ENCODE data around the gene TAPBP. TPM values are rescaled to one million over a fixed set of nuclear protein-coding genes. Genes with fewer than 3 reads are reported as not detected.
"Not testable (repeated sequence)": the region's sequence is repeated elsewhere in the genome, so short reads cannot be mapped to it uniquely, and the experiment has no call there.

TAPBP gene
- total and polyA plus RNA-seq, 3 experiments from 2014 or later, result 211 to 500 (median 213) TPM

DNA sequence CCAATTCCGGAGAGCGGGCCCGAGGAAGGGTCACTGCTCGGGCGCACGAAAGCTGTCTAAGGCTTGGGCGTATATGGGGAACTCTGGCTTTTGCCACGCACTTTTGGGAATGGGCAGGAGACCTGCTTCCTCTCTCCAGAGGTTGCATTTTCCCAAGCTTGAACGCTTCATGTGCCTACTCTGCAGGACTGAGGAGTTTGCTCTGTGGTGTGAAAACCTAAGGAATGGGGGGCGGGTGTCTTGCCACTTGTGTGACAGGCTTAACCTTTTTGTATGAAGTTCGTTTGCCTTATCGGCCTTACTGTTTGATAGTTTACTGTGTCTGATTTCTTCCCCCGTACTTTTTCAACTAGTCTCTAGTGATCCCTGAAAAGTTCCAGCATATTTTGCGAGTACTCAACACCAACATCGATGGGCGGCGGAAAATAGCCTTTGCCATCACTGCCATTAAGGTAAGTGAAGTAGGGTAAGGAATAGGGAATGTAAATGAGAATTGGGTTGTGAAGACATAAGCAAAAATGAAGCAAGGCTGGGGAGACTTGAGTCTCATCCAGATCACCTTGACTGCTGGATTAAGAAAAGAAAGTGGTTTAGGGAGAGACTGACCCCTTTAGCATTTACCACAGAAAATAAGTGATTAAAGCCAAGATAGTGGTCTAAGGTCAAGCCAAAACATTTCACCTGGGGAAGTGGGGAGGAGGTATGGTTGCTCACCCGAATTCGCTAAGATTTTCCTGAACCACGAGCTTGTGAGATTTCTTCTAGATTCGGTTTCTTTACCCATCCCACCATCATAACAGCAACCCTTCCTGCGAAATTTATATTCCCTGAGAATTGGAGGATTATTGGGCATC lies 41.4 kb downstream of the TAPBP start:
- peaks cover 51% of the 10 kb centered on the region for H3K4me1 ChIP-seq (ENCODE audit: insufficient read depth, low read length)
- peaks cover 44% of the 10 kb centered on the region for H3K36me3 ChIP-seq (ENCODE audit: insufficient read depth, low read length)
- peak overlapping the region; percentile 92 for H3K27ac ChIP-seq (ENCODE audit: low read depth, low read length)
- Mint-ChIP-seq H3K4me3 (peak overlapping the region; percentile 98 to 100 (median 99)), H3K27me3 (no peaks in the 10 kb centered on the region), H3K36me3 (peaks cover 0 to 84% (median 21%) of the 10 kb centered on the region in 3 donors), H3K27ac (peak overlapping the region; percentile 98 to 100 (median 99)), H3K4me1 (peaks cover 63 to 81% (median 74%) of the 10 kb centered on the region in 3 donors), H3K9me3 (no peaks in the 10 kb centered on the region)
- POLR2A ChIA-PET, result interaction anchor here (0.6 to 3.4 kb wide), 17 partner anchors 10 to 308 kb away, joined by 3 to 43 read pairs (median 5); partner anchors contain the start of genes BAK1, CUTA, PFDN6 and RGL2
- DNase-seq, result no peak
- peak overlapping the region; percentile 79 for H3K4me3 ChIP-seq (ENCODE audit: low read length)
- no peaks in the 10 kb centered on the region for H3K9me3 ChIP-seq (ENCODE audit: low read length)
- CTCF ChIA-PET, result interaction anchor here (1.0 to 4.6 kb wide), 13 partner anchors 10 to 299 kb away, joined by 3 to 33 read pairs (median 5); partner anchors contain the start of genes PFDN6, WDR46 and ZBTB22
- no peaks in the 10 kb centered on the region for H3K27me3 ChIP-seq (ENCODE audit: insufficient read depth, low read length, poor library complexity, severe bottlenecking)

DNA sequence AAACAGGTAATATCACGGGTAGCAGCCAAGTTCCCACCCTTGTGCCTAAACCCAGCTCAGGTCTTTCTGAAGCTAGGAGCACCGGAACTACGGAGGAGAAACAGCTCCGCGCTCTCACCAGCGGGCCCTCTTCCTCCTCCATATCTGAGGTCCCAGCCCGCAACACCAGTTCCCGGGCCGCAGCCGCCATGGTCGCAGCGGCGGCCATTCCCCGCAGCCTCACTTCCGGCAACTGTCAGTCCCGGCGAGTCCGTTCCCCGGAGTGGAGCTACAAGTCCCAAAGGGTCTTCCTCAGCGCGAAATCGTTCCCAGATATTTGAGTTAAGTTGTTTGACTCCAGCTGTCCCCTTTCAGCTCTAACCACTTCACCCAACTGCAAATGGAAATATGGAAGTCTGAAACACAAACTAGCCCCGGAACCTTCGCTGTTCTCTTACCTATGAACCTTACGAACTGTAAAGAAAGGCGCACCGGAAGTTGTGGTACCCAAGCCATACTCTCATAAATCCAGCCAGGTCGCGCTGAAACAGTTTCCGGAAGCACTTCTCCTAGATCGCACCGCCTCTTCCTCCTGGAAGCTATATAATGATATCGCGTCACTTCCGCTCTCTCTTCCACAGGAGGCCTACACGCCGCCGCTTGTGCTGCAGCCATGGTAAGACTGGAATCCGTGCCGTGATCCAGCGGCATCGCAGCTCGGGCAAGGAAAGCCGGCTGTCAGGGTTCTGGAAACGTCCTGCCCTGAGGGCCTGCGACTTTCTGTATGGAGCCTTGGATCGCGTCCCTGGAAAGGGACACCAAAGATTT lies 42.2 kb downstream of the TAPBP start, which contains the start of the genes RPS18 and VPS52:
Gene RPS18 (plus strand): TSS at position 608 of the 807 bp plus-strand sequence. CDS start 45 bp downstream, at position 653.
Gene VPS52 (minus strand): TSS at position 409 of the 807 bp plus-strand sequence. CDS start 201 bp downstream, at position 208.
- Mint-ChIP-seq H3K27ac (peak within 1 kb of the TSS; percentile 98 to 100 (median 99)), H3K36me3 (peaks cover 0 to 88% (median 21%) of the 10 kb centered on the region in 3 donors), H3K4me3 (peak within 1 kb of the TSS; percentile 98 to 100 (median 99)), H3K9me3 (no peaks in the 10 kb centered on the region), H3K27me3 (no peaks in the 10 kb centered on the region), H3K4me1 (peaks cover 61 to 75% (median 73%) of the 10 kb centered on the region in 3 donors)
- peak within 1 kb of the TSS; percentile 79 for H3K4me3 ChIP-seq (ENCODE audit: low read length)
- peak within 1 kb of the TSS; percentile 92 for H3K27ac ChIP-seq (ENCODE audit: low read depth, low read length)
- ChIA-PET CTCF (interaction anchor here (1.0 to 4.6 kb wide), 14 partner anchors 9 to 298 kb away, joined by 3 to 33 read pairs (median 4); partner anchors contain the start of genes PFDN6, WDR46 and ZBTB22), POLR2A (interaction anchor here (0.6 to 3.4 kb wide), 19 partner anchors 11 to 308 kb away, joined by 3 to 43 read pairs (median 4); partner anchors contain the start of genes BAK1, CUTA, PFDN6 and RGL2)
- H3K4me1 ChIP-seq (ENCODE audit: insufficient read depth, low read length), result peaks cover 49% of the 10 kb centered on the region
- H3K36me3 ChIP-seq (ENCODE audit: insufficient read depth, low read length), result peaks cover 51% of the 10 kb centered on the region
- H3K9me3 ChIP-seq (ENCODE audit: low read length), result no peaks in the 10 kb centered on the region
- no peaks in the 10 kb centered on the region for H3K27me3 ChIP-seq (ENCODE audit: insufficient read depth, low read length, poor library complexity, severe bottlenecking)
- DNase-seq, result peak; percentile 83 to 97 (median 94)

DNA sequence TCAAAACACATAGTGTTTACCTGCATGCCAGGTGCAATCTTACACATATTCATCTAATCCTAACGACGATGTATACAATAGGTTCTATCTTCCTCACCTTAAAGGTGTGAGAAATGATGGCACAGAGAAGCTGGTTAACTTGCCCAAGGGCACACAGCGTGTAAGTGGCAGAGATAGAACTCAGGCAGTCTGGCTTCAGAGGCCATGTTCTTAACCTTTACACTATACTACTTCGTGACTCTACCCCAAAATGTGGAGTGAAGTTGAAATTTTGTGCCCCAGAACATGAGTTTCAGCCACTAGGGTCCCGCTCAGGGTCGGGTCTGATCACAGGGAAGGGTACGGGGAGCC lies 42.8 kb downstream of the TAPBP start:
- H3K27me3 Mint-ChIP-seq, result no peaks in the 10 kb centered on the region
- peak overlapping the region; percentile 98 to 100 (median 99) for H3K4me3 Mint-ChIP-seq
- H3K4me3 ChIP-seq (ENCODE audit: low read length), result peak overlapping the region; percentile 79
- no peak for DNase-seq
- H3K36me3 Mint-ChIP-seq, result peaks cover 4 to 88% (median 23%) of the 10 kb centered on the region in 3 donors
- H3K27ac Mint-ChIP-seq, result peak overlapping the region; percentile 98 to 100 (median 99)
- peaks cover 43% of the 10 kb centered on the region for H3K4me1 ChIP-seq (ENCODE audit: insufficient read depth, low read length)
- no peaks in the 10 kb centered on the region for H3K9me3 ChIP-seq (ENCODE audit: low read length)
- H3K27ac ChIP-seq (ENCODE audit: low read depth, low read length), result peak overlapping the region; percentile 92
- POLR2A ChIA-PET, result interaction anchor here (0.8 to 3.4 kb wide), 14 partner anchors 18 to 309 kb away, joined by 3 to 43 read pairs (median 5); partner anchors contain the start of genes BAK1, CUTA, PFDN6 and RGL2
- no peaks in the 10 kb centered on the region for H3K9me3 Mint-ChIP-seq
- H3K36me3 ChIP-seq (ENCODE audit: insufficient read depth, low read length), result peaks cover 51% of the 10 kb centered on the region
- H3K4me1 Mint-ChIP-seq, result peaks cover 57 to 70% (median 67%) of the 10 kb centered on the region in 3 donors
- no peaks in the 10 kb centered on the region for H3K27me3 ChIP-seq (ENCODE audit: insufficient read depth, low read length, poor library complexity, severe bottlenecking)
- CTCF ChIA-PET, result interaction anchor here (1.1 to 4.6 kb wide), 12 partner anchors 9 to 297 kb away, joined by 3 to 33 read pairs (median 4); partner anchors contain the start of genes PFDN6 and WDR46

DNA sequence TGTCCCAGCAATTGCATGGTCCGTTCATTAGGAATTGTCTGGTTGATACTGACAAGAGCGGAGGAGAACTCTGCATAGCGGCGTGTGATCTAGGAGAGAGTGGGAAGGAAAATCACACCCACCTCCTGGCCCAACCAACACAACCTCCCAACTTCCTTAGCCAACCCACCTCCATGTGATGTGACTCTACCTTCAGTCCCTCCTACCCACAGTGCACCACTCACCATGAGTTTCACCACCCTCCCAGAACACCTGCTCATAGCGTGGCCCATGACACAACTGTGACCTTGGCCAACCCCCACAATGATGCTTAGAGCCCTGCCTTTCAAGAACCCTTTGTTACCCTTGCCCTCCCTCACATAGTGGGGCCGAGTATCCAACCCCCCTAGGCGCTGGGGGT lies 49.9 kb downstream of the TAPBP start:
- no peak overlapping the region for H3K4me3 ChIP-seq (ENCODE audit: low read length)
- POLR2A ChIA-PET, result interaction anchor here (1.0 kb wide), 1 partner anchor 15 kb away, joined by 3 read pairs; no protein-coding TSS in a partner anchor
- peaks cover 63% of the 10 kb centered on the region for H3K36me3 ChIP-seq (ENCODE audit: insufficient read depth, low read length)
- no peak for DNase-seq
- H3K27me3 Mint-ChIP-seq, result no peaks in the 10 kb centered on the region
- peak overlapping the region in 1 of 8 donors; percentile 68 for H3K27ac Mint-ChIP-seq
- no peaks in the 10 kb centered on the region for H3K4me1 ChIP-seq (ENCODE audit: insufficient read depth, low read length)
- no peaks in the 10 kb centered on the region for H3K9me3 Mint-ChIP-seq
- peaks cover 7 to 90% (median 24%) of the 10 kb centered on the region in 3 donors for H3K36me3 Mint-ChIP-seq
- H3K4me1 Mint-ChIP-seq, result peaks cover 0 to 8% (median 4%) of the 10 kb centered on the region in 3 donors
- no peak overlapping the region for H3K4me3 Mint-ChIP-seq
- H3K9me3 ChIP-seq (ENCODE audit: low read length), result no peaks in the 10 kb centered on the region
- CTCF ChIA-PET, result interaction anchor here (0.8 to 1.7 kb wide), 2 partner anchors 9 to 15 kb away, joined by 3 to 6 read pairs; no protein-coding TSS in a partner anchor
- H3K27me3 ChIP-seq (ENCODE audit: insufficient read depth, low read length, poor library complexity, severe bottlenecking), result no peaks in the 10 kb centered on the region
- H3K27ac ChIP-seq (ENCODE audit: low read depth, low read length), result no peak overlapping the region

DNA sequence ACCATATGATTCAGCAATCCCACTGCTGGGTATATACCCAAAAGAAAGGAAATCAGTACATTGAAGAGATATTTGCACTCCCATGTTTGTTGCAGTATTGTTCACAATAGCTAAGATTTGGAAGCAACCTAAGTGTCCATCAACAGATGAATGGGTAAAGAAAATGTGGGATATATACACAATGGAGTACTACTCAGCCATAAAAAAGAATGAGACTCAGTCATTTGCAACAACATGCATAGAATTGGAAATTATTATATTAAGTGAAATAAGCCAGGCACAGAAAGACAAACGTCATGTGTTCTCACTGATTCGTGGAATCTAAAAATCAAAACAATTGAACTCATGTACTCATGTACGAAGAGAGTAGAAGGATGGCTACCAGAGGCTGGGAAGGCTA lies 51.4 kb downstream of the TAPBP start:
- H3K4me3 ChIP-seq (ENCODE audit: low read length); H3K4me3 Mint-ChIP-seq; H3K4me1 ChIP-seq (ENCODE audit: insufficient read depth, low read length); H3K27me3 ChIP-seq (ENCODE audit: insufficient read depth, low read length, poor library complexity, severe bottlenecking); DNase-seq; H3K9me3 Mint-ChIP-seq; H3K4me1 Mint-ChIP-seq; H3K27ac ChIP-seq (ENCODE audit: low read depth, low read length); H3K27me3 Mint-ChIP-seq; H3K9me3 ChIP-seq (ENCODE audit: low read length): not testable (repeated sequence)
- peaks cover 7 to 82% (median 19%) of the 10 kb centered on the region in 3 donors for H3K36me3 Mint-ChIP-seq
- peak overlapping the region in 4 of 8 donors; percentile 27 to 76 (median 32) for H3K27ac Mint-ChIP-seq
- POLR2A ChIA-PET, result interaction anchor here (0.6 kb wide), 1 partner anchor 44 kb away, joined by 4 read pairs; no protein-coding TSS in a partner anchor
- CTCF ChIA-PET, result interaction anchor here (1.0 to 2.9 kb wide), 3 partner anchors 9 to 56 kb away, joined by 3 to 13 read pairs (median 6); partner anchors contain the start of genes RPS18, VPS52 and ZBTB22
- peaks cover 48% of the 10 kb centered on the region for H3K36me3 ChIP-seq (ENCODE audit: insufficient read depth, low read length)

DNA sequence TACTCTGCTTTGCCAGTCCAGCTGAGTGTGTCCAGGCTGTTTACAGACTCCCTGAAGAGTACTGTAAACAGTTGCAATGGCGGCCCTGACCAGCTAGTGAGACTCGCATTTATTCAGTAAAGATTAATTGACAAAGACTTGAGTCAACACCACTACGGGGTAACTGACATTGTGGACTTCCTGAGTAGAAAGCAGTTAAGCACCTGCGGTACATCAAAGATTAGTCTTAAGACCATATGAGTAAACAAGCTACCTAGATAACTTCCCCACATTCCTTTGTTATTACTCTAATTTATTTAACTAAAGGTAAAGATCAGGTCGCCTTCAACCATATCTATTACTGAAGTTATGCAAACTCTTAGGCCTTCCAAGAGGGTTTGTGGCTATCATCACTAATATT lies 54.8 kb downstream of the TAPBP start:
- ChIA-PET POLR2A (no interaction called here), CTCF (interaction anchor here (1.7 kb wide), 1 partner anchor 97 kb away, joined by 4 read pairs; no protein-coding TSS in a partner anchor)
- Mint-ChIP-seq H3K9me3 (no peaks in the 10 kb centered on the region), H3K4me3 (no peak overlapping the region), H3K4me1 (peaks cover 0 to 3% (median 0%) of the 10 kb centered on the region in 3 donors), H3K27me3 (no peaks in the 10 kb centered on the region), H3K27ac (peak overlapping the region in 1 of 8 donors; percentile 9), H3K36me3 (peaks cover 4 to 62% (median 13%) of the 10 kb centered on the region in 3 donors)
- no peak overlapping the region for H3K4me3 ChIP-seq (ENCODE audit: low read length)
- no peaks in the 10 kb centered on the region for H3K27me3 ChIP-seq (ENCODE audit: insufficient read depth, low read length, poor library complexity, severe bottlenecking)
- H3K4me1 ChIP-seq (ENCODE audit: insufficient read depth, low read length), result no peaks in the 10 kb centered on the region
- peaks cover 24% of the 10 kb centered on the region for H3K36me3 ChIP-seq (ENCODE audit: insufficient read depth, low read length)
- no peak for DNase-seq
- H3K27ac ChIP-seq (ENCODE audit: low read depth, low read length), result no peak overlapping the region
- no peaks in the 10 kb centered on the region for H3K9me3 ChIP-seq (ENCODE audit: low read length)

DNA sequence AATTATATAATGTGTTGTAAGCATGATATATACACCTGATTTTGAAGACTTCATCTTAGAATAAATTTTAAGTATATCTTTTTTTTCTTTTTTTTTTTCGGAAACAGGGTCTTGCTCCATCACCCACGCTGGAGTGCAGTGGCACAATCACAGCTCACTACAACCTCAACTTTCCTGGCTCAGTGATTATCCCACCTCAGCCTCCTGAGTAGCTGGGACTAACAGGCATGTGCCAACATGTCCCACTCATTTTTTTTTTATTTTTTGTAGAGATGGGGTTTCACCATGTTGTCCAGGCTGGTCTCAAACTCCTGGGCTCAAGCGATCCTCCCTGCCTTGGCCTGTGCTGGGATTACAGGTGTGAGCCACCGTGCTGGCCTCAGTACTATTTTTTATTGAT lies 59.3 kb downstream of the TAPBP start:
- CTCF ChIA-PET, result interaction anchor here (1.3 kb wide), 1 partner anchor 9 kb away, joined by 3 read pairs; no protein-coding TSS in a partner anchor
- Histone ChIP-seq H3K9me3 (ENCODE audit: low read length) (no peaks in the 10 kb centered on the region), H3K4me3 (ENCODE audit: low read length) (no peak overlapping the region), H3K27me3 (ENCODE audit: insufficient read depth, low read length, poor library complexity, severe bottlenecking) (no peaks in the 10 kb centered on the region), H3K27ac (ENCODE audit: low read depth, low read length) (no peak overlapping the region), H3K36me3 (ENCODE audit: insufficient read depth, low read length) (peaks cover 9% of the 10 kb centered on the region), H3K4me1 (ENCODE audit: insufficient read depth, low read length) (peaks cover 11% of the 10 kb centered on the region)
- Mint-ChIP-seq H3K36me3 (peaks cover 0 to 50% (median 13%) of the 10 kb centered on the region in 3 donors), H3K9me3 (no peaks in the 10 kb centered on the region), H3K4me3 (no peak overlapping the region), H3K4me1 (peaks cover 17 to 24% (median 21%) of the 10 kb centered on the region in 3 donors), H3K27ac (no peak overlapping the region), H3K27me3 (no peaks in the 10 kb centered on the region)
- POLR2A ChIA-PET, result no interaction called here
- DNase-seq, result no peak

Measured in CD8-positive, alpha-beta memory T cell (primary cell).